Cortex of kidney (tissue), 1 donor: ENCODE measurements around the gene HIGD2A.

ENCODE experiments used
- DNase-seq: peaks from one replicate; lab custom pipeline; 2025; lab: John Stamatoyannopoulos, UW

Gene HIGD2A

GRCh38 chr5:176415952-176416924 is 27.7 kb downstream of the HIGD2A start, which contains the start of gene CLTB:
Gene CLTB (minus strand): TSS chr5:176416539. CDS start chr5:176416363, 176 bp downstream.
- no peak for DNase-seq

GRCh38 chr5:176416965-176417364 is 28.4 kb downstream of the HIGD2A start:
- no peak for DNase-seq

GRCh38 chr5:176418251-176418650 is 29.7 kb downstream of the HIGD2A start:
- DNase-seq, result no peak

GRCh38 chr5:176420086-176420485 is 31.5 kb downstream of the HIGD2A start:
- DNase-seq, result no peak

- DNase-seq, result no peak
Observed at GRCh38 chr5:176420972-176421544, 32.5 kb downstream of the HIGD2A start.

GRCh38 chr5:176424181-176424580 is 35.6 kb downstream of the HIGD2A start:
- no peak for DNase-seq

- DNase-seq, result no peak
Observed at GRCh38 chr5:176425138-176425537, 36.6 kb downstream of the HIGD2A start.

- DNase-seq, result no peak
Observed at GRCh38 chr5:176425791-176426190, 37.2 kb downstream of the HIGD2A start.

- no peak for DNase-seq
Observed at GRCh38 chr5:176426876-176427275, 38.3 kb downstream of the HIGD2A start.

- DNase-seq, result no peak
Observed at GRCh38 chr5:176427971-176428370, 39.4 kb downstream of the HIGD2A start.

- no peak for DNase-seq
Observed at GRCh38 chr5:176429972-176430371, 41.4 kb downstream of the HIGD2A start.

- DNase-seq, result no peak
Observed at GRCh38 chr5:176432707-176433106, 44.2 kb downstream of the HIGD2A start.

- DNase-seq, result no peak
Observed at GRCh38 chr5:176436656-176437055, 48.1 kb downstream of the HIGD2A start.

- DNase-seq, result no peak
Observed at GRCh38 chr5:176438959-176439757, 50.6 kb downstream of the HIGD2A start.
